ENCODE measurements around the gene SLC19A1.
"Not testable (repeated sequence)": the region's sequence is repeated elsewhere in the genome, so short reads cannot be mapped to it uniquely, and the experiment has no call there.

SLC19A1 gene

GRCh38 chr21:45531393-45532215 is 10.6 kb downstream of the SLC19A1 start:
- no peak overlapping the region for H3K27ac ChIP-seq
- H3K4me3 ChIP-seq (ENCODE audit: low read depth, low read length), result no peak overlapping the region
- no peaks in the 10 kb centered on the region for H3K79me2 ChIP-seq
- no peak for TF ChIP-seq CTCF (IDR thresholded peaks at IDR 0.05)
- no peaks in the 10 kb centered on the region for H3K36me3 ChIP-seq (ENCODE audit: control insufficient read depth, insufficient read depth, low read length)
- no peaks in the 10 kb centered on the region for H3K4me1 ChIP-seq
- H2AFZ ChIP-seq, result no peak overlapping the region
- H3K27me3 ChIP-seq (ENCODE audit: control insufficient read depth, insufficient read depth, low read length), result no peaks in the 10 kb centered on the region
- H3K4me2 ChIP-seq (ENCODE audit: low read length), result no peak overlapping the region
- no peak overlapping the region for H3K9ac ChIP-seq
- H3K9me3 ChIP-seq (ENCODE audit: control insufficient read depth, low read length), result no peaks in the 10 kb centered on the region

- not testable (repeated sequence) for H3K4me1 ChIP-seq; H3K4me3 ChIP-seq (ENCODE audit: low read depth, low read length); H3K79me2 ChIP-seq; H3K9me3 ChIP-seq (ENCODE audit: control insufficient read depth, low read length); H3K36me3 ChIP-seq (ENCODE audit: control insufficient read depth, insufficient read depth, low read length); H3K4me2 ChIP-seq (ENCODE audit: low read length); H3K27ac ChIP-seq; H3K9ac ChIP-seq; H2AFZ ChIP-seq; H3K27me3 ChIP-seq (ENCODE audit: control insufficient read depth, insufficient read depth, low read length)
Measured at GRCh38 chr21:45531114-45531392, 11.2 kb downstream of the SLC19A1 start.

- TF ChIP-seq CTCF (IDR thresholded peaks at IDR 0.05), result no peak
- Histone ChIP-seq H3K79me2 (no peaks in the 10 kb centered on the region), H3K9me3 (ENCODE audit: control insufficient read depth, low read length) (no peaks in the 10 kb centered on the region), H3K27ac (no peak overlapping the region), H3K4me3 (ENCODE audit: low read depth, low read length) (no peak overlapping the region), H3K27me3 (ENCODE audit: control insufficient read depth, insufficient read depth, low read length) (no peaks in the 10 kb centered on the region), H3K4me1 (peaks cover under 1% of the 10 kb centered on the region), H2AFZ (no peak overlapping the region), H3K4me2 (ENCODE audit: low read length) (no peak overlapping the region), H3K36me3 (ENCODE audit: control insufficient read depth, insufficient read depth, low read length) (no peaks in the 10 kb centered on the region), H3K9ac (no peak overlapping the region)
Measured at GRCh38 chr21:45530423-45531113, 11.7 kb downstream of the SLC19A1 start.

- H3K4me1 ChIP-seq, result peaks cover 7% of the 10 kb centered on the region
- H3K4me3 ChIP-seq (ENCODE audit: low read depth, low read length), result no peak overlapping the region
- TF ChIP-seq CTCF (IDR thresholded peaks at IDR 0.05), result no peak
- H3K36me3 ChIP-seq (ENCODE audit: control insufficient read depth, insufficient read depth, low read length), result no peaks in the 10 kb centered on the region
- H3K27ac ChIP-seq, result no peak overlapping the region
- no peaks in the 10 kb centered on the region for H3K27me3 ChIP-seq (ENCODE audit: control insufficient read depth, insufficient read depth, low read length)
- no peaks in the 10 kb centered on the region for H3K79me2 ChIP-seq
- H2AFZ ChIP-seq, result no peak overlapping the region
- no peak overlapping the region for H3K9ac ChIP-seq
- H3K9me3 ChIP-seq (ENCODE audit: control insufficient read depth, low read length), result no peaks in the 10 kb centered on the region
- H3K4me2 ChIP-seq (ENCODE audit: low read length), result no peak overlapping the region
Measured at GRCh38 chr21:45529785-45530422, 12.3 kb downstream of the SLC19A1 start.

GRCh38 chr21:45528981-45529784 is 13.1 kb downstream of the SLC19A1 start:
- Histone ChIP-seq H3K27ac (no peak overlapping the region), H3K9ac (no peak overlapping the region), H3K79me2 (no peaks in the 10 kb centered on the region), H3K4me2 (ENCODE audit: low read length) (no peak overlapping the region), H3K36me3 (ENCODE audit: control insufficient read depth, insufficient read depth, low read length) (no peaks in the 10 kb centered on the region), H3K4me3 (ENCODE audit: low read depth, low read length) (no peak overlapping the region), H2AFZ (no peak overlapping the region), H3K4me1 (peaks cover 7% of the 10 kb centered on the region), H3K9me3 (ENCODE audit: control insufficient read depth, low read length) (no peaks in the 10 kb centered on the region), H3K27me3 (ENCODE audit: control insufficient read depth, insufficient read depth, low read length) (no peaks in the 10 kb centered on the region)
- TF ChIP-seq CTCF (IDR thresholded peaks at IDR 0.05), result no peak
